Endothelial cell of umbilical vein (primary cell): ENCODE data around the gene MBD3.

ENCODE experiments used
- EZH2 ChIP-seq: IDR thresholded peaks from 2 replicates; pipeline ENCODE4 v1.6.1; 2012; ENCODE audit warnings: borderline replicate concordance, low read depth, mild to moderate bottlenecking, moderate library complexity, low read length, inconsistent platforms; ENCODE audit not compliant: severe bottlenecking
- TF ChIP-seq, protein P1 (sequence below): IDR thresholded peaks from 2 replicates; pipeline ENCODE4 v1.6.1; 2011; ENCODE audit not compliant: insufficient read depth, insufficient read length

DNA sequence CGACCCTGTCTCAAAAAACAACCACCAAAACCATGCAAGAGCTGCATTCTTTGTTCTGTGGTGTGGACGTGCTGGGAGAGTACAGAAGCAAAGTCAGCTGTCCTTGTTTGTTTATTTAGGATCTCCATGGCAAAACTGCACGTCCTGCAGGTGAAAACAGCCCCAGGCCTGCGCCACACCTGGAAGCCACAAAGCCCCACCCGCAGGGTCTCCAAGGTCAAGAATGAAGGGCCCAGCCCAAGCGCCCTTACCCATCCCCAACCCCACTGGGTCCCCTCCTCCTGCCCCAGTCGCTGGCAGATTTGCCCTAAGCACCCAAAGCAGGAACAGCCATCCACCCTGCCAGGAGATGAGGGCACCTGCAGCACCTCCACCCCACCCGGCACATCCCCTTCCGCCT is 10.5 kb downstream of the MBD3 start:
- no peak for TF ChIP-seq EZH2
- TF ChIP-seq, protein P1, sequence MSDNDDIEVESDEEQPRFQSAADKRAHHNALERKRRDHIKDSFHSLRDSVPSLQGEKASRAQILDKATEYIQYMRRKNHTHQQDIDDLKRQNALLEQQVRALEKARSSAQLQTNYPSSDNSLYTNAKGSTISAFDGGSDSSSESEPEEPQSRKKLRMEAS = no peak
